Retinal pigment epithelial cell (primary cell): ENCODE measurements around the gene C7orf57.

Experiments
- DNase-seq: peaks from one replicate; pipeline ENCODE4 v3.0.0-alpha.2; 2010; ENCODE audit warnings: low read depth
- H3K4me3 ChIP-seq: 2 replicates; pipeline ENCODE4 v1.5.1; 2011; ENCODE audit warnings: mild to moderate bottlenecking, low read length, control low read depth, moderate library complexity
- CTCF ChIP-seq: conservative IDR thresholded peaks from 2 replicates; pipeline ENCODE4 v1.5.1; 2011; ENCODE audit warnings: low read depth, low read length, control low read depth, inconsistent platforms

C7orf57 gene

GRCh38 chr7:48107926-48108472 lies 72.7 kb downstream of the C7orf57 start:
- TF ChIP-seq CTCF = no peak
- DNase-seq = no peak
- H3K4me3 ChIP-seq = no peak overlapping the region

GRCh38 chr7:48108959-48109847 lies 73.9 kb downstream of the C7orf57 start:
- H3K4me3 ChIP-seq = no peak overlapping the region
- DNase-seq = no peak
- TF ChIP-seq CTCF = no peak

GRCh38 chr7:48109848-48110663 lies 74.7 kb downstream of the C7orf57 start:
- no peak for DNase-seq
- H3K4me3 ChIP-seq = no peak overlapping the region
- peak; percentile 98 for TF ChIP-seq CTCF

GRCh38 chr7:48110868-48111267 lies 75.5 kb downstream of the C7orf57 start:
- TF ChIP-seq CTCF = no peak
- H3K4me3 ChIP-seq = no peak overlapping the region
- DNase-seq = no peak
